HG03460 (cell line): ENCODE results near the gene CASK.
A peak's percentile ranks its signal among the peaks of the same experiment; 100 is the strongest.
"Not testable (repeated sequence)": the region's sequence is repeated elsewhere in the genome, so short reads cannot be mapped to it uniquely, and the experiment has no call there.

Experiments used
- ATAC-seq: cut with Tn5 transposase; IDR thresholded peaks from one replicate; pipeline ENCODE4 v1.9.1; 2021; ENCODE audit not compliant: unreplicated experiment

The CASK gene

GRCh38 chrX:41737065-41737464 is 186.3 kb downstream of the CASK start:
- no peak for ATAC-seq

GRCh38 chrX:41734530-41734929 is 188.8 kb downstream of the CASK start:
- no peak for ATAC-seq

GRCh38 chrX:41733939-41734338 is 189.4 kb downstream of the CASK start:
- peak; percentile 97 for ATAC-seq

- no peak for ATAC-seq
These were observed 191.1 kb downstream of the CASK start for GRCh38 chrX:41732260-41732659.

GRCh38 chrX:41730081-41730480 is 193.3 kb downstream of the CASK start:
- ATAC-seq: no peak

- no peak for ATAC-seq
These were observed 195.2 kb downstream of the CASK start for GRCh38 chrX:41728125-41728524.

GRCh38 chrX:41723826-41724225 is 199.5 kb downstream of the CASK start, which contains the start of gene GPR82:
Gene GPR82 (plus strand): TSS chrX:41724181. CDS start chrX:41727027, 2,846 bp downstream.
- no peak for ATAC-seq

- ATAC-seq: no peak
These were observed 200.3 kb downstream of the CASK start for GRCh38 chrX:41722816-41723618.

- ATAC-seq: no peak
These were observed 201.1 kb downstream of the CASK start for GRCh38 chrX:41722214-41722613.

GRCh38 chrX:41721590-41721989 is 201.8 kb downstream of the CASK start:
- ATAC-seq: no peak

GRCh38 chrX:41720125-41720779 is 203.1 kb downstream of the CASK start:
- peak; percentile 82 for ATAC-seq

- ATAC-seq: not testable (repeated sequence)
These were observed 203.7 kb downstream of the CASK start for GRCh38 chrX:41719610-41720009.

- ATAC-seq: no peak
These were observed 204.7 kb downstream of the CASK start for GRCh38 chrX:41718481-41719235.

- no peak for ATAC-seq
These were observed 206.4 kb downstream of the CASK start for GRCh38 chrX:41716767-41717473.

GRCh38 chrX:41716222-41716621 is 207.1 kb downstream of the CASK start:
- no peak for ATAC-seq

GRCh38 chrX:41711021-41711667 is 212.2 kb downstream of the CASK start:
- ATAC-seq: no peak

GRCh38 chrX:41708486-41708885 is 214.9 kb downstream of the CASK start:
- no peak for ATAC-seq

GRCh38 chrX:41707218-41707617 is 216.1 kb downstream of the CASK start:
- ATAC-seq: no peak

GRCh38 chrX:41705680-41706374 is 217.5 kb downstream of the CASK start:
- peak; percentile 91 for ATAC-seq

GRCh38 chrX:41705042-41705441 is 218.3 kb downstream of the CASK start:
- ATAC-seq: no peak
